NOMO-1 (cell line): Measurements from ENCODE around the gene TM6SF1.

Experiments used
- DNase-seq, 2 experiments: peaks; one replicate each; lab custom pipeline; 2025; ENCODE audit not compliant: unreplicated experiment in 2 of 2; lab: John Stamatoyannopoulos, UW

TM6SF1 gene

DNA sequence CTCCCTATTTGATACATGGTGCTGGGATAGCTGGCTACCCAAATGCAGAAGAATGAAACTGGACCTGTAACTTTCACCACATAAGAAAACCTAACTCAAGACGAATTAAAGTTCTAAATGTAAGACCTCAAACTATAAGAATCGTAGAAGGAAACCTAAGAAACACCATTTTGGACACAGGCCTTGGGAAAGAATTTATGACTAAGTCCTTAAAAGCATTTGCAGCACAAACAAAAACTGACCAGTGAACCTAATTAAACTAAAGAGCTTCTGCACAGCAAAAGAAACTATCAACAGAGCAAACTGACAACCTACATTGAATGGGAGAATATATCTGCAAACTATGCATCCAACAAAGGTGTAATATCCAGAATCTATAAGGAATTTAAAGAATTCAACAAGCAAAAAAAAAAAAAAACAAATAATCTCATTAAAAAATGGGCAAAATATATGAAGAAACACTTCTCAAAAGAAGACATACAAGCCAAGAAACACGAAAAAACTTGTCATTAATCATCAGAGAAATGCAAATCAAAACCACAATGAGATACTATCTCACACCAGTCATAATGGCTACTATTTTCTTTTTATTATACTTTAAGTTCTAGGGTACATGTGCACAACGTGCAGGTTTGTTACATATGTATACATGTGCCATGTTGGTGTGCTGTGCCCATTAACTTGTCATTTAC is 63.2 kb downstream of the TM6SF1 start:
- no peak for DNase-seq

GRCh38 chr15:83174891-83175290 is 67.4 kb downstream of the TM6SF1 start:
- no peak for DNase-seq

DNA sequence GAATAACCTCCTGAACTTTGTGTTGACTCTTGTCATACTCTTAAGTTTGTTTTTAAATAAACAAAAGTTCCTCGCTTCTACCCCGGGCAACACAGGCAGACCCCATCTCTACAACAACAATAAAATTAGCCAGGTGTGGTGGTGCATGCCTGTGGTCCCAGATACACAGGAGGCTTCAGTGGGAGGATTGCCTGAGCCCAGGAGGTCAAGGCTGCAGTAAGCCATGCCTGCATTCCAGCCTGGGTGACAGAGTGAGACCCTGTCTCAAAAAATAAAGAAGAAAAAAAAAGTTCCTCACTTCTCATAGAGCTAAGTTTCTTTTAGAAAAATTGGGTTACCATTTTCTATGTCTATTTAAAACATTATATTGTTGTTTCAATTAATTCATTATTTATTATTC is 70.9 kb downstream of the TM6SF1 start:
- DNase-seq = no peak

DNA sequence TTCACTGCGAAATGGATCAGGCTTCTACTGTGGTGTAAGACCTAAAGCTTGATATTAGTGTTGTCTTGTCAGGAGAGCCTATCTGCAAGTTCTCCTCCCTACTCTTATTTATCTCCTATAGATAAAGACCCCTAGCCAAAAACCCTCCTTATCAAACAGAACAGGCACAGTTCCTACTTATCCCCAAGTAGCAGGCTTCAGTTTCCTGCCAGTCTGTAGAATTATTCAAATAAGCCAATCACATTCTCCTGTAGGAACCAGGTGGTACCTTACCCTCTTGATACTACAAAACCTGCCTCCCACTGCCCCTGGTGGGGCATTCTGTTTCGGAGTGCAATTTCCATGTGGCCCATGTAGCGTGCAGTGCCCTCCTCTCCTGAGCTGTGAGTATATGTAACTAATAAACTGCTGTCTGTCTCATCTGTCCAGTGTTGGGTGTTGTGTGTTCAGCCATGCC is 71.5 kb downstream of the TM6SF1 start:
- DNase-seq = no peak

DNA sequence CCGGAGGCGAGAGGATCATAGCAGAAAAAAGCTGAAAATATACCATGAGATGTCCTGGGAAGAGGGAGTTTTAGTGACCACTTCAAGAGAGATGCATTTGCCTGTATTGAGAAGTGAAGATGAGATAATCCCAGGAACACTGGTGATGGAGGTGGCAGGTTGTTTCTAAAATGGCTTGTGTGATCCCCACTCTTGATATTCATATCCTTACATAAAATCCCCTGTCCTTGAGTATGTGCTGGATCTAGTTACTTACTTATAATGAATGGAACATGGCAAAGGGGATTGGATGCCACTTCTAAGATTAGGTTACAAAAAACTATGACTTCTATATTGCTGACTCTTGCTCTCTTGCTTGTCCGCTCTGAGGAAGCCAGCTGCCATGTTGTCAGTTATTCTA is 78.1 kb downstream of the TM6SF1 start:
- DNase-seq = no peak
